Kidney (tissue), 14 donors: Measurements from ENCODE around the gene GRHL3. TPM values are rescaled to one million over a fixed set of nuclear protein-coding genes. Genes with fewer than 3 reads are reported as not detected.

Experiments
- DNase-seq, 5 donors: peaks; one replicate each; pipeline ENCODE4 v3.0.0-alpha.2; 2013 to 2020
- FAIRE-seq: peaks from 2 replicates; lab custom pipeline; 2012; peaks lifted over from hg19 to GRCh38; lab: Jason Lieb, UNC
- H3K27ac ChIP-seq, 2 donors: one replicate each; pipeline ENCODE4 v1.7.0; 2013; ENCODE audit warnings: low read depth in 2 of 2, low read length in 2 of 2, inconsistent platforms in 1 of 2
- H3K27me3 ChIP-seq: one replicate; pipeline ENCODE4 v1.7.1; 2013; ENCODE audit warnings: low read length, inconsistent platforms; ENCODE audit not compliant: control insufficient read depth, insufficient read depth
- H3K36me3 ChIP-seq, 3 donors: one replicate each; pipeline versions ENCODE4 v1.7.0 to v1.7.1; 2013; ENCODE audit warnings: low read length in 3 of 3, control low read depth in 1 of 3, inconsistent platforms in 1 of 3; ENCODE audit not compliant: insufficient read depth in 3 of 3, control insufficient read depth in 2 of 3
- H3K4me1 ChIP-seq, 3 donors: one replicate each; pipeline versions ENCODE4 v1.7.0 to v1.7.1; 2013; ENCODE audit warnings: low read length in 3 of 3, inconsistent platforms in 1 of 3, low read depth in 1 of 3; ENCODE audit not compliant: control insufficient read depth in 2 of 3, insufficient read depth in 2 of 3
- H3K4me3 ChIP-seq, 3 donors: one replicate each; pipeline versions ENCODE4 v1.7.0 to v1.8.1; 2013; ENCODE audit warnings: low read length in 3 of 3, control low read depth in 1 of 3, inconsistent platforms in 1 of 3
- H3K9ac ChIP-seq, 3 donors: one replicate each; pipeline versions ENCODE4 v1.7.0 to v1.7.1; 2013; ENCODE audit warnings: low read length in 3 of 3, control low read depth in 1 of 3, inconsistent platforms in 1 of 3
- H3K9me3 ChIP-seq, 3 donors: one replicate each; pipeline versions ENCODE4 v1.7.0 to v1.7.1; 2013; ENCODE audit warnings: low read length in 3 of 3, control low read depth in 1 of 3, inconsistent platforms in 1 of 3; ENCODE audit not compliant: control insufficient read depth in 2 of 3, insufficient read depth in 1 of 3
- intact Hi-C: fragments of 100-400 bp; cut with DNase I; formaldehyde crosslinking; loops from one replicate; pipeline ENCODE4 v1.11.1; 2022
- polyA plus RNA-seq: library from polyadenylated mRNA; stranded (reverse); fragments of 350-450 nt; fragmentation: Illumina TruSeq; extraction: RNeasy Lipid Tissue Mini Kit (QIAGEN cat#74804); gene quantifications from one replicate; pipeline ENCODE4 v1.2.3, GENCODE V29; 2014; ENCODE audit warnings: low read depth, low replicate concordance; ENCODE audit not compliant: insufficient read depth
- total RNA-seq: library from RNA; stranded (reverse); fragmentation: NEBNext Ultra II Directional; extraction: Animal tissue kit (Norgen Biotek cat#: 25700); gene quantifications from one replicate; pipeline ENCODE4 v1.2.1, GENCODE V29; 2021
- TF ChIP-seq, protein P1 (sequence below): IDR thresholded peaks from 3 replicates; pipeline ENCODE4 v1.5.1; 2012; ENCODE audit warnings: mild to moderate bottlenecking, moderate library complexity, borderline replicate concordance; ENCODE audit not compliant: insufficient read depth; ENCODE audit errors: extremely low read depth
- donor health status: control.
- donor health status: control.
- donor health status: control.
- donor health status: control.
- donor health status: control.
- donor health status: DM: yes; HTN: yes; CAD: no.
- donor health status: Normal renal cell carcinoma (clear cell type).

GRHL3 gene
- total and polyA plus RNA-seq, 2 donors from 2014 or later: 0.32 to 1.7 TPM

DNA sequence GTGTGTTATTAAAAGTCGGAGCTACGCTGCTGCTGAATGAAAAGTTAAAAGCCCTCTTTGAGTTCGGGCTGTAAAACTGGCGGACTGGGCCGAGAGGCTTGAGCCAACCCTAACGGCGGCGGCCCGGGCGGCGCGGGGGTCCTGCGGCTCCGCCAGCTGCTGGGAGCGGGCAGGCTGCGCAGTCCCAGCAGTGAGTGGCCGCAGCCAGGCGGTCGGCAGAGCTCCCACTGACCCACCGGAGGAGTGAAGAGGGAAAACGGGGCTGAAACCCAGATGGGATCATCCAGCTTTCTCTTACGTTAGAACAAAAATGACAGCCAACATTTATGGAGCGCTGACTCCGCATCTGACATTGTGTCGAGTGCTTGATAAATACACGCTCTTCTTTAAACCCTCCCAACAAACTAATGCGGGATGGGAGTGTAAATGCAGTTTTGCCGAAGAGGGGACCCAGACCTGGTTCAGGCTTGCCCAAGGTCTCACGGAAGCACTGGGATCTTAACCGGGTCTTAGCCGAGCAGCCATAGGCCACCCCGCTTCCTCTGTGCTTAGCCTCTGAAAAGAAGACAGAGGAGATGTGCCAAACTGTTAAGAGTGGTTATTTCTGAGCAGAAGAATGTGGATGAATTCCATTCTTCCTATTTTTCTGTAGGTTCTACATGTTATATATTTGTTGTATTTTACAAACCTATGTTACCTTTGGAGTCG lies 3.5 kb downstream of the GRHL3 start:
- H3K9ac ChIP-seq: peak overlapping the region in 1 of 3 donors; percentile 31
- no peak overlapping the region for H3K27ac ChIP-seq
- intact Hi-C loops: no loop called here
- no peak for FAIRE-seq
- TF ChIP-seq, protein P1, sequence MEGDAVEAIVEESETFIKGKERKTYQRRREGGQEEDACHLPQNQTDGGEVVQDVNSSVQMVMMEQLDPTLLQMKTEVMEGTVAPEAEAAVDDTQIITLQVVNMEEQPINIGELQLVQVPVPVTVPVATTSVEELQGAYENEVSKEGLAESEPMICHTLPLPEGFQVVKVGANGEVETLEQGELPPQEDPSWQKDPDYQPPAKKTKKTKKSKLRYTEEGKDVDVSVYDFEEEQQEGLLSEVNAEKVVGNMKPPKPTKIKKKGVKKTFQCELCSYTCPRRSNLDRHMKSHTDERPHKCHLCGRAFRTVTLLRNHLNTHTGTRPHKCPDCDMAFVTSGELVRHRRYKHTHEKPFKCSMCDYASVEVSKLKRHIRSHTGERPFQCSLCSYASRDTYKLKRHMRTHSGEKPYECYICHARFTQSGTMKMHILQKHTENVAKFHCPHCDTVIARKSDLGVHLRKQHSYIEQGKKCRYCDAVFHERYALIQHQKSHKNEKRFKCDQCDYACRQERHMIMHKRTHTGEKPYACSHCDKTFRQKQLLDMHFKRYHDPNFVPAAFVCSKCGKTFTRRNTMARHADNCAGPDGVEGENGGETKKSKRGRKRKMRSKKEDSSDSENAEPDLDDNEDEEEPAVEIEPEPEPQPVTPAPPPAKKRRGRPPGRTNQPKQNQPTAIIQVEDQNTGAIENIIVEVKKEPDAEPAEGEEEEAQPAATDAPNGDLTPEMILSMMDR: no peak
- H3K27me3 ChIP-seq: no peaks in the 10 kb centered on the region
- no peaks in the 10 kb centered on the region for H3K9me3 ChIP-seq
- no peaks in the 10 kb centered on the region for H3K36me3 ChIP-seq
- H3K4me3 ChIP-seq: peak overlapping the region; percentile 50 to 53 (median 50)
- peaks cover 0 to 7% (median 0%) of the 10 kb centered on the region in 3 donors for H3K4me1 ChIP-seq
- peak in 2 of 5 donors; percentile 63 to 75 for DNase-seq

DNA sequence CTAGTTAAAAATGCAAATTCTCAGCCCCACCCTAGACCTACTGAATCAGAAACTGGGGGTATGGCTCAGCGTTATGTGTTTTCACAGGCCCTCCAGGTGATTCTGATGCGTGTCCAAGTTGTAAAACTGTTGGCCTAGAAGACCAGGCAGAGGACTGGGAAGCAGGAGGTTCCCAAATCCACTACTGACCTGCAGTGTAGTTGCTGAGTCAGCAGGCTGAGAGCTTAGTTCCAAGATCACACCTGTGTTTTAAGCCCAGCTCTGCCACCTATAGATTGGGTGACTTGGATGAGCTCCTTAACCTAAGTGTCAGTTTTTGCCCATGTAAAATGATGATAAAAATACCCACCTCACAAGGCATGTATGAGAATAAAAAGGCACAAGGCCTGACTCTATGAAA lies 4.1 kb downstream of the GRHL3 start:
- TF ChIP-seq, protein P1: no peak
- Histone ChIP-seq H3K27me3 (no peaks in the 10 kb centered on the region), H3K36me3 (no peaks in the 10 kb centered on the region), H3K4me1 (peaks cover 0 to 7% (median 0%) of the 10 kb centered on the region in 3 donors), H3K9ac (no peak overlapping the region), H3K4me3 (no peak overlapping the region), H3K27ac (no peak overlapping the region), H3K9me3 (no peaks in the 10 kb centered on the region)
- FAIRE-seq: no peak
- no peak for DNase-seq
- intact Hi-C loops: no loop called here

DNA sequence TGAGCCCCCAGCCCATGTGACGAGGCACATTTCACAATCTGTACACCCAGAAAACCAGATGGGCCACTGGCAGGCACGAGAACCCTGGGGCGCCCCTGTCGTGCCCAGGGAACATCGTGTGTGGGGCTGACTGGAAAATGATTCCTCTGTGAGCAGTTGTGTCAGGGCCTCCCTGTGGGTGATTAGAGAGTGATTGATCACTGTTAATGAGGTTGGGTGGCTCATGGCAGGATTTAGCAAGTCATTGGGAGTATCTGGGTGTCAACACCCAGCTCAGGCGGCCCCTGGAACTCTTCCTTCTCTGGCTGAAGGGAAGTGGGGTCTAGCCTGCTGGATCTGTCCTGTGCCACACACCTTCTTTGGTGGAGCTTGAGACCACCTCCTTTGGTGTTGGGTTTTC lies 5.7 kb downstream of the GRHL3 start:
- intact Hi-C loops: no loop called here
- H3K4me1 ChIP-seq: peaks cover 0 to 5% (median 0%) of the 10 kb centered on the region in 3 donors
- TF ChIP-seq, protein P1: no peak
- no peak overlapping the region for H3K27ac ChIP-seq
- H3K4me3 ChIP-seq: no peak overlapping the region
- DNase-seq: no peak
- no peaks in the 10 kb centered on the region for H3K36me3 ChIP-seq
- no peaks in the 10 kb centered on the region for H3K27me3 ChIP-seq
- H3K9ac ChIP-seq: no peak overlapping the region
- no peaks in the 10 kb centered on the region for H3K9me3 ChIP-seq
- no peak for FAIRE-seq
